Activated gamma-delta T cell treated with anti-CD3 and anti-CD28 coated beads, Interleukin-2, amount 50 U/mL, for 16 hours (primary cell): ENCODE measurements around the gene ATP6V1A.
"Not testable (repeated sequence)": the region's sequence is repeated elsewhere in the genome, so short reads cannot be mapped to it uniquely, and the experiment has no call there.

Experiments
- DNase-seq: peaks from one replicate; pipeline ENCODE4 v3.0.0-alpha.2; 2020; ENCODE audit warnings: low read depth

ATP6V1A gene

DNA sequence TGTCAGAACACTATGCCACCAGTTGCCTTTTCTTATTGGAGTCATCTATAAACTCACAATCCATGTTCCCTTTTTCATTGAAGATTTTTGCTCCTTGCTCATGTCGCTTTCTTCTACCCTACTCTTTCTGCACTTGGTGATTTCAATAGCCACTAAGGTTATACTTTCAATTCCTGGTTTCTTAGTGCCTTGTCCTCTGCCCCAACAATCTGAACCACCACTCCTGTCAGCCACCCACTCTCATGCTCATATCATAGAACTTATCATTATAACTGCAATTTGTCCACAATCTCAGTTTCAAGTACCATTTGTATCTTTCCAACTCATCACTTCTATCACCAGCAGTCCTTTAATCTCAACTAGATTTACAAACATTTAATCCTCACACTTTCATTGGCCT lies 81.8 kb downstream of the ATP6V1A start:
- DNase-seq: no peak

DNA sequence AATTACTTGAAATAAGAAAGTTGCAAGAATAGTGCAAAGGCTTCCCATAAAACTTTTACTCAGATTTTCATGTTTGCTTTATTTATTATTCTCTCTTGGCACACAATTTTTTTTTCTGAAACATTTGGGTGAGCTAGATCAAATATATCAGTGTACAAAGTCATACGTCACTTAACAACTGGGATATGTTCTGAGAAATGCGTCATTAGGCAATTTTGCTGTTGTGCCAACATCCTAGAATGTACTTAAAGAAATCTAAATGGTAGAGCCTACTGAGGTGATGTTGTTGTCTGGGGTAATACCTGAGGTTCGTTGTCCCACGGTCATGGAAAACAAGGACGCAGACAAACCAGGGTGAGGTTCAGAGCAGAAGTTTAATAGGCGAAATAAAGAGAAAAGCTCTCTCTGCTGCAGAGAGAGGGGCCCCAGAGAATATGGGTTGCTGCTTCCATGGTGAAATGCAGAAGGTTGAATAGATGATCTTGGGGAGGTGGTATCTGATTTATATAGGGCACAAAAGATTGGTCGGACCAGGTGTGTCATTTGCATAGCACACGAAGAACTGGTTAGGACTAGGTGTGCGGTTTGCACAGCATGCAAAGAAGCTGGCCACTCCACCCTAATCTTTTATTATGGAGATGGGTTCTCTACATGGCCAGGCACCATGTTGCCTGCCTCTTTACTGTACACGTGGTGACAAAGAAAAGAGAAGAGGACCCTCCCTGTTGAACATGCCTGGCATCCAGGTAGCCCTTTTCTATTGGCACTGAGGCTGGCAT lies 82.9 kb downstream of the ATP6V1A start:
- no peak for DNase-seq

DNA sequence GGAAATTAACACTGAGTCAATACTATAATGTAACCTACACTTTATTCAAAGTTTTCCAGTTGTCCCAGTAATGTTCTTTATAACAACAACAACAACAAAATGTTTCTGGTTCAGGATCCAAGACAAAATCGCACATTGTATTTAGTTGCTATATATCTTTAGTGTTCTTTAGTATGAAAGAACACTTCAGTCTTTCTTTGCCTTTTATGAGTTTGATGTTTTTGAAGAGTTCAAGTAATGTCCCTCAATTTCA lies 84.2 kb downstream of the ATP6V1A start:
- DNase-seq: no peak

DNA sequence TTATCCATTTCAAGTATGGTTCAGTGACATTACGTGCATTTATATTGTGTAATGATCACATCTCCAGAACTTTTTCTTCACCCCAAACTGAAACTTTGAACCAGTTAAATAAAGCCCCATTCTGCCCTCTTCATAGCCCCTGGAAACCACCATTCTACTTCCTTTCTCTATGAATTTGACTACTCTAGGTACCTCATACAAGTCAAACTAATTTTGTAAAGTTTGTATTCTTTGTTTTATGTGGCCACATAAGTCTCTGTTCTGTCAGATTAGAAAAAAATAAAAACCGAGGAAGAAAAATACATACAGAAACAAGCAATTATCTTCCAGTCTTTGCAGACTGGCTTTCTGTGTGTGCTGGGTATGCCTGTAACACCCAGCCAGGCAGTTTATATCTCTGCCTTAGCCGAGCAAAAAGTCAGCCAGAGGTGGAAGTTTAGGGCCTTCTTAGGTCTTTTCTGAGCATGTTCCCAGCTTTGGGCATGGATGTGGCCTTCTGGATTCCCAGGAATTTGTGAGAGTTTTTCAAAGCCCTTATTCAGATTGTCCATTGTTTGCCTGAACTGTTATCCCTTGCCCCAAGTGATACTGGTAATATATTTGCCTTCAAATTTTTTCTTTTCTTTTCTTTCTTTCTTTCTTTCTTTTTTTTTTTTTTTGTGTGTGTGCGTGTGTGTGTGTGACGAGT lies 85.8 kb downstream of the ATP6V1A start:
- DNase-seq: no peak

DNA sequence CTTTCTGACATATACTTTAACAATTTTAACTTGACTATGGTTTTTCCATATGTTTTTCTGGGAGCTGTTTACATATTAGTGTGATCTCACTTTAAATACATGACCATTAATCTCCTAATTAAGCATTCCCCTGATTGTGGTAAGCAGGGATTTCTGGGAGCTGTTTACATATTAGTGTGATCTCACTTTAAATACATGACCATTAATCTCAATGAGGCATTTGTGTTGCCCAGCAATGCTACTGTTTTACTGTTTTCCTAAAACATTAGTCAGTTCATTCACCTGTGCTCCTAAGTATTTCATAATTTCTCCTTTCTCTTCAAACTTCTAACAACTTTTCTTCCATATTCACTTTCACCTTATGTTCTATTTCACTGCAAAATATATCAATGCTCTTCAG lies 88.1 kb downstream of the ATP6V1A start:
- no peak for DNase-seq

DNA sequence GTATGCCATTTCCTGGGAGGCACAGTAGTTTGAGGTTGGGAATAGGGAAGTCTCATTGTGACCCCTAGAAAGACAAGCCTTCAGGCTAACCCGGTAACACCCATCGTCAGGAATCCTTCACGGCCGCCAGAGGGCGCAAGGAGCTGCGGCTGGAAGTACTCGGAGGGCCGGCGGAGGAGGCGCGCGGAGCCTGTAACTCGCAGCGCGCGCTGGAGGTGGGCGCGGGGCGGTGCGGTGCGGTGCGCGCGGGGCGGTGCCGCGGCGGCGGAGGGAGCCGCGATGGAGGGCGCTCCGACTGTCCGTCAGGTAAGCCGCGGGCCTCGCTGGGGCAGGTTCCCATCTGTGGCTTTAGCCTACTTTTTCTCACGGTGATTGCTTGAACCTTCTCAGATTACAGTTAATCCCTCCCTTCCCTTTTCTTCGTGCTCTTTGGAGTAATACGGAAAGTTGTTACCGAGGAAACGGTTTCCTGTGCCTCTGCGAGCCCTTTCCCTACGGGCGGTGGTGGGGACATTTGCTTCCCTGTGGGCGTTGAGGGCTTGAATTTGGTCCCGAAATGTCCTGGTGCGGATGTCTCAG lies 91.9 kb downstream of the ATP6V1A start, which contains the start of gene GRAMD1C:
TSS of gene GRAMD1C (plus strand) at position 158 of the 579 bp plus-strand sequence. CDS start at position 280, 122 bp downstream.
- DNase-seq: peak; percentile 77

DNA sequence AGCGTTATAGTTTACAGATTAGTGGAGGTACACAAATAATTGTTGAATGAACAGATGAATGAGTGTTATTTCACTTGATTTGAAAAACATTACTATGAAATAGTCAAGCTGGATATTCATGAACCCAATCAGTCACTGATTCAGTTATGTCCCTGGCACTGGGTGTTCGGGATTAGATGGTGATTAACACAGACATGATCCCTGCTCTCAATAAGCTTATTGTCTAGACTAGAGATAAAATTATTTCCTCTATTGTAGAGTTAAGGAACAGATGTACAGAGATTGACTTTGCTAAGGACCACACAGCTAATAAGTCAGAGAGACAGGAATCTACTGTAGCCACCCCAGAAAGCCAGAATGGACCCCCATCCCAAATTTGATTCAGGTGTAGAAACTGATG lies 92.7 kb downstream of the ATP6V1A start:
- DNase-seq: no peak

DNA sequence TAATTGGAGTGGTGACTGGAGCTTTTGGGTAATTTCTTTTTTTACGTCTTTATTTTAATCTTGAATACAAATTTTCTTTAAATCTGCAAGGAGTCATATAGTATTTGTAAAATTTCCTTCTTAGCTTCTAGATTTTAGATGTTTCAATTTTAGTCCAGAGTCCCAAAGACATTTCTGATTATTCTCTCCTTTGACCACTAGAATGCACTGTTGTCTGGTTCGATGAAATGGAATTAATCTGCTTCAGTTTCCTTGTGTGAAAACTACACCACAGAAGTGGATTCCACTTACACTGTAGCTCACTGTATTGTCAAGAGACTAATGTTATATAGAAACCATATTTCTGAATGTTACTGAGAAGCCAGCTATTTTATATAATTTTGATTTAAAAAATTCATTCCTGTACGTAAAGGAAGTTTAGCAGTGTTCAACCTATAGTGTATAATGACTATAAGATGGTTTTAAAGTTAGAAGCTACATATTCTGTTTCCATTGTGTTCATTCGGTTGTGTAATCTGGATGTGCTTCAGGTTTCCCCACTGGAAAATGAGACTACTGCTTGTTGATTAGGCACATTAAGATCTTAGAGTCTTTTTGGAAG lies 97.9 kb downstream of the ATP6V1A start:
- DNase-seq: no peak

DNA sequence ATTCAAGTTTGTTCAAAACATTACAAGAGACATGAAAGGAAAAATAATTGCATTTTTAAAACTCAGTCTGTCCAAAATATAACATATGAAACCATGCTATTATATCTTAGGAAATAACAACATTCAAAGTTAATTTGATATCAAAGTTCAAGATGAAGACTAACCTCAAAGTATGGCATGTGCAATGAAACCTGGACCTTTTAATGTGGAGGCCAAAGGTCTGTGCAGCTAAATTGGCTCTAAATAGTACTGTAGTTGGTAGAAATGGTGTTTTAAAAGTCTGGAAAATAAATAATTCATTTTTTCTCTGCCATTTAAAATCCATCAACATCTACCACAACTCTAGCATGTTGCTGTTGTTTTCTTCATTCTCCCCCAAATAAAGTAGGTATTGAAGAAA lies 100.4 kb downstream of the ATP6V1A start:
- no peak for DNase-seq

DNA sequence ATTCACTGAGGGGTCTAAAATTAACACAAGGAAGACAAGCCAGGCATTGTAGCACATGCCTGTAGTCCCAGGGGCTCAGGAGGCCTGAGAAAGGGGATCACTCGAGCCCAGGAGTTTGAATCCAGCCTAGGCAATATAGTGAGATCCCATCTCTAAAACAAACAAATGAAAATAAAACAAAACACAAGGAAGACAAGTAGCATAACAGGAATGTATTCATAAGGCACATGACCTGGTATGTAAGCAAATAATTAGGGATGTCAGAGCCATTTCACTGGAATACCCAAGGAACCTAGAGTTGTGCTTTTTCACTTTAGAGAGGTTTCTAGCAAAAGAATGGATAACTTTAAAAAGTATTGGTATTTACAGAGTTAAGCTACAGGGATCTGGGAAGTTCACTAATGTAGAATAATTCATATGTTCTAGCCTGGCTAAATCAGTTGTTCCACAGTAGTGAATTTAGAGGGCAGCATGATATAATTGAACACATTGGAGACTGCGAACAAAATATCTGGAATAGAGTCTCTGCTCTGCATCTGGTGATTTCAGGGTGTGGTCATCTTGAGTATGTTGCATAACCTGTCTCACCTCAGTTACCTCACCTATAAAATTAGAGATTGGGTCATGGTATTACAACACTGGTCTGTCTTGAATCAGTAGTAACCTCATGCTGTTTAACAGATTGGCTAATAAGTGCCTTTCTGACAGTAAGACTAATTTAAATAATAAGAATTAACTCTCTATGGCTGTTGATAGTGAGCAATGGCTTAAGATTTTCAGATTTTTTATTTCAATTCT lies 101.0 kb downstream of the ATP6V1A start:
- DNase-seq: no peak

DNA sequence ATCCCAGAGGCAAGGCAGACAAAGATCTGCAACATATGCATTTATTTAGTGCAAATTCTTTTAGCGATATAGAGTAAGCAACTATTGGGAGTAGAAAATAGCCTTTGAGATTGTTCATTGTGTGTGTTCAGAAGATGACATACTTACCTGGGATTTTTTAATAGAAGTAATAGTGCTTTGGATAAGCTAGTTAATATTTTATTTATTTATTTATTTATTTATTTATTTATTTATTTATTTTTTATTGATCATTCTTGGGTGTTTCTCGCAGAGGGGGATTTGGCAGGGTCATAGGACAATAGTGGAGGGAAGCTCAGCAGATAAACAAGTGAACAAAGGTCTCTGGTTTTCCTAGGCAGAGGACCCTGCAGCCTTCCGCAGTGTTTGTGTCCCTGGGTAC lies 102.2 kb downstream of the ATP6V1A start:
- DNase-seq: not testable (repeated sequence)

DNA sequence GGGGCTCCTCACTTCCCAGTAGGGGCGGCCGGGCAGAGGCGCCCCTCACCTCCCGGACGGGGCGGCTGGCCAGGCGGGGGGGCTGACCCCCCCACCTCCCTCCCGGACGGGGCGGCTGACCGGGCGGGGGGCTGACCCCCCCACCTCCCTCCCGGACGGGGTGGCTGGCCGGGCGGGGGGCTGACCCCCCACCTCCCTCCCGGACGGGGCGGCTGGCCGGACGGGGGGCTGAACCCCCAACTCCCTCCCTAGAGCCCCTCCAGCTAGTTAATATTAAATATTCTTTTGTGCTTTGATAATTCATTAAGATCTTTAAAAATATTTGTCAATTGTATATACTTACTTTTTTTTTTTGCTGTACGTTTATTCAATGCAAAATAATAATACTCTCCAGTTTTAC lies 103.0 kb downstream of the ATP6V1A start:
- DNase-seq: not testable (repeated sequence)

DNA sequence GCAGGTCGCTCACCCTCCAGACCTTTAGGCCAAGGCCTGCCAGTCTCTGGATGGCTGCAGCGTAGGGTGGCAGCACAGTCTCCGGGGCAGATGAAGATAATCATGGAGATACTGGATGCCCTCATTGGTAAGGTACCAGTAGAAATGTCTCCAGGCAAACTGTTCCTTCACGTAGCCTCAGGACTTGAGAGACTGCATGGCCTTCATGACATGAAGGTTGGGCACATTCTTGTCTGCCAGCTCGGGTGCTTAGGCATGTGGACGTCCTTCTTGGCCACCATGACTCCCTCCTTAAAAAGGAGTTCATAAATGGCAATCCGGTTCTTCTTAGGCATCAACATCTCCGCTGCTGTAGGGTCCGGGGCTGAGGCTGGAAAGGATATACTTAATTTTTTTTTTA lies 103.6 kb downstream of the ATP6V1A start:
- DNase-seq: not testable (repeated sequence)

DNA sequence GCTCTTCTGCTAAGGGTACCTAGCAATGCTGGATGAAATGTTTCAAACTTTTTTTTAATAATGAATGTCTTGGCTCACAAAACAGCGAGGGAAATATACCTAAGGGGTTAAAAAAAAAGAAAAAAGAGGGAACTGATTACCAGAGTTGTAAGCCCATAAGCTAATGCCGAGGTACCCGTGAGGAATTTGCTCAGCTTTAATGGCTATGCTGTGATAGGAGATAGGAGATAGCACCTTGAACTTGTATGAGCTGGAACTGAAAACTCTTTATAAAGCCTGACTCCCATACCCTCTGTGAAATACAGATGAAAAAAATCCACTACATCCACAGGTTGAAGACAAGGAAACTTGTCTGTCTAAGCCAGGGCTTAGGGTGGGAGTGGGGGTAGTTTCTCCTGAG lies 105.7 kb downstream of the ATP6V1A start:
- DNase-seq: no peak
